Heart right ventricle (tissue), 16 donors: ENCODE results near the gene ABAT. TPM values are rescaled to one million over a fixed set of nuclear protein-coding genes. Genes with fewer than 3 reads are reported as not detected.
A peak's percentile ranks its signal among the peaks of the same experiment; 100 is the strongest.
"Not testable (repeated sequence)": the region's sequence is repeated elsewhere in the genome, so short reads cannot be mapped to it uniquely, and the experiment has no call there.

Source experiments
- ATAC-seq, 8 donors: fragments of 200-7000 bp; cut with Tn5 transposase; one replicate each; pipeline ENCODE4 v1.9.1; 2020; ENCODE audit warnings: mild to moderate bottlenecking in 8 of 8, moderate library complexity in 8 of 8, moderate number of reproducible peaks in 1 of 8
- DNase-seq, 2 donors: peaks; one replicate each; pipeline ENCODE4 v3.0.0-alpha.2; 2020
- H3K27ac ChIP-seq, 10 donors: fragments of 200-600 bp; sonication (generic) in 2 of 10; one replicate each; pipeline versions ENCODE4 v1.5.0 to v1.8.0; 2020 to 2022; ENCODE audit warnings: mild to moderate bottlenecking in 3 of 10
- H3K27me3 ChIP-seq, 7 donors: fragments of 200-600 bp; one replicate each; pipeline ENCODE4 v1.8.0; 2021 to 2022; ENCODE audit warnings: mild to moderate bottlenecking in 2 of 7
- H3K36me3 ChIP-seq, 9 donors: fragments of 200-600 bp; sonication (generic) in 1 of 9; one replicate each; pipeline versions ENCODE4 v1.5.0 to v1.8.0; 2020 to 2022; ENCODE audit warnings: mild to moderate bottlenecking in 2 of 9
- H3K4me1 ChIP-seq, 9 donors: fragments of 200-600 bp; sonication (generic) in 1 of 9; one replicate each; pipeline versions ENCODE4 v1.5.0 to v1.8.0; 2020 to 2022; ENCODE audit warnings: mild to moderate bottlenecking in 4 of 9
- H3K4me3 ChIP-seq, 10 donors: fragments of 200-600 bp; sonication (generic) in 2 of 10; one replicate each; pipeline versions ENCODE4 v1.5.0 to v1.8.0; 2020 to 2022; ENCODE audit warnings: mild to moderate bottlenecking in 7 of 10, moderate library complexity in 2 of 10
- H3K9me3 ChIP-seq, 11 donors: fragments of 200-600 bp in 10 of 11; sonication (generic) in 2 of 11; one replicate each; pipeline versions ENCODE4 v1.5.0 to v1.8.0; 2013 to 2022; ENCODE audit warnings: mild to moderate bottlenecking in 2 of 11, control low read depth in 1 of 11, moderate library complexity in 1 of 11
- WGBS, 2 donors: extraction: QIAGEN DNeasy Blood & Tissue Kit; methylation state at CpG; one replicate each; pipeline ENCODE4 v1.1.7; 2013; ENCODE audit warnings: inconsistent platforms in 1 of 2; 5-methylcytosine and 5-hydroxymethylcytosine counted together
- intact Hi-C, 10 donors: fragments of 100-400 bp; cut with DNase I; formaldehyde crosslinking; loops; one replicate each; pipeline versions ENCODE4 v1.11.1 to v1.14.2; 2022
- polyA plus RNA-seq, 2 donors: library from polyadenylated mRNA; stranded (reverse); fragments of 200-250 nt; gene quantifications; one replicate each; pipeline ENCODE4 v1.2.3, GENCODE V29; 2013
- total RNA-seq, 10 donors: library from RNA; stranded (reverse); fragmentation: NEBNext Ultra II Directional in 3 of 10; extraction: Animal tissue kit (Norgen Biotek cat#: 25700) in 3 of 10; gene quantifications; one replicate each; pipeline versions ENCODE4 v1.2.1 to v1.2.4, GENCODE V29; 2021 to 2023
- TF ChIP-seq, protein P1 (sequence below), 9 donors: fragments of 200-600 bp; sonication (generic) in 2 of 9; IDR thresholded peaks; one replicate each; pipeline versions ENCODE4 v1.5.0 to v1.8.0; 2021 to 2022; ENCODE audit warnings: antibody characterized with exemption in 9 of 9, mild to moderate bottlenecking in 5 of 9, moderate library complexity in 1 of 9
- donor health status: Arrhythmogenic right ventricular cardiomyopathy.
- donor health status: ischemic (EF 13 %, LVEDD 7.1; RV severe dilation, severe dysfunction).
- donor health status: healthy with polysubstance abuse.
- donor health status: DM: no; HTN: yes; CAD: no.
- donor health status: DM: no; HTN: no; CAD: no.
- donor health status: ischemic (EF 25% LVEDD 6.9; RV normal size, moderate dysfunction).
- donor health status: ischemic (EF 25% LVEDD 5.7; RV mildly dilated, moderate dysfunction).
- donor health status: healthy.
- donor health status: DM: yes; HTN: yes; CAD: no.
- donor health status: Ischemic cardiomyopathy.
- donor health status: ischemic (EF 35%, LVEDD 5.7; RV mildly dilated, moderate dysfunction).
- donor health status: nonischemic (EF 11% LVEDD 7.7; RV severe dilation, severe dysfunction).
- donor health status: DM: yes; HTN: yes; CAD: no.
- donor health status: PGD.
- donor health status: ischemic (EF 29% LVEDD 5.4; RV normal size, mild dysfunction).
- donor health status: nonischemic (EF 23%, LVEDD 6.1; RV moderate dilation, normal function).

The ABAT gene
- total and polyA plus RNA-seq, 12 donors, result 2.2 to 35.9 (median 14.0) TPM

DNA sequence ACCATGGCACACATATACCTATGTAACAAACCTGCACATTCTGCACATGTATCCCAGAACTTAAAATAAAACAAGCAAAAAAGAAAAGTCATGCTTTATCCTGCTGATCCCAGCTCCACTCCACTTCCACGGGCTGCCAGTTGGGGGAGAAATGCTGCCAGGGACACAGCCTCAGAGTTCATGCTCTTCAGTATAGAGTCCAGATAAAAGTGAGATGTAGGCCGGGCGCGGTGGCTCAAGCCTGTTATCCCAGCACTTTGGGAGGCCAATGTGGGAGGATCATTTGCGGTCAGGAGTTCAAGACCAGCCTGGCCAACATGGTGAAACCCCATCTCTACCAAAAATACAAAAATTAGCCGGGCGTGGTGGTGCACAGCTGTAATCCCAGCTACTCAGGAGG, 22.5 kb upstream of the ABAT start:
- WGBS, 2 donors, result 60 to 63% methylated on average over 6 to 7 of the region's 7 CpGs
- not testable (repeated sequence) for DNase-seq, H3K4me1 ChIP-seq, H3K27me3 ChIP-seq, H3K9me3 ChIP-seq, H3K27ac ChIP-seq, H3K4me3 ChIP-seq, ATAC-seq
- intact Hi-C loops, result loop anchor here in 2 of 10 donors (10.0 kb wide), 2 partner anchors 353 to 363 kb away; no protein-coding TSS in a partner anchor
- TF ChIP-seq, protein P1, sequence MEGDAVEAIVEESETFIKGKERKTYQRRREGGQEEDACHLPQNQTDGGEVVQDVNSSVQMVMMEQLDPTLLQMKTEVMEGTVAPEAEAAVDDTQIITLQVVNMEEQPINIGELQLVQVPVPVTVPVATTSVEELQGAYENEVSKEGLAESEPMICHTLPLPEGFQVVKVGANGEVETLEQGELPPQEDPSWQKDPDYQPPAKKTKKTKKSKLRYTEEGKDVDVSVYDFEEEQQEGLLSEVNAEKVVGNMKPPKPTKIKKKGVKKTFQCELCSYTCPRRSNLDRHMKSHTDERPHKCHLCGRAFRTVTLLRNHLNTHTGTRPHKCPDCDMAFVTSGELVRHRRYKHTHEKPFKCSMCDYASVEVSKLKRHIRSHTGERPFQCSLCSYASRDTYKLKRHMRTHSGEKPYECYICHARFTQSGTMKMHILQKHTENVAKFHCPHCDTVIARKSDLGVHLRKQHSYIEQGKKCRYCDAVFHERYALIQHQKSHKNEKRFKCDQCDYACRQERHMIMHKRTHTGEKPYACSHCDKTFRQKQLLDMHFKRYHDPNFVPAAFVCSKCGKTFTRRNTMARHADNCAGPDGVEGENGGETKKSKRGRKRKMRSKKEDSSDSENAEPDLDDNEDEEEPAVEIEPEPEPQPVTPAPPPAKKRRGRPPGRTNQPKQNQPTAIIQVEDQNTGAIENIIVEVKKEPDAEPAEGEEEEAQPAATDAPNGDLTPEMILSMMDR (IDR thresholded peaks at IDR 0.05), result peak in 4 of 9 donors; percentile 8 to 19 (median 16)
- H3K36me3 ChIP-seq, result peaks cover 0 to 27% (median 11%) of the 10 kb centered on the region in 9 donors

- ATAC-seq (peak in 2 of 8 donors; percentile 28 to 37), DNase-seq (no peak)
- no peak overlapping the region for H3K4me3 ChIP-seq
- 77 to 86% methylated on average over 1 of the region's 1 CpG for WGBS, 2 donors
- no peak overlapping the region for H3K27ac ChIP-seq
- H3K4me1 ChIP-seq, result no peaks in the 10 kb centered on the region
- no peaks in the 10 kb centered on the region for H3K36me3 ChIP-seq
- no peaks in the 10 kb centered on the region for H3K27me3 ChIP-seq
- intact Hi-C loops, result loop anchor here in 4 of 10 donors (5.0 to 10.0 kb wide), 4 partner anchors 137 to 360 kb away; partner anchors contain the start of gene LITAFD (in 3 of the 4)
- no peaks in the 10 kb centered on the region for H3K9me3 ChIP-seq
- TF ChIP-seq, protein P1 (IDR thresholded peaks at IDR 0.05), result peak in 3 of 9 donors; percentile 22 to 60 (median 29)
These were observed 19.2 kb upstream of the ABAT start for GRCh38 chr16:8655184-8655717.

GRCh38 chr16:8656376-8656775, 18.0 kb upstream of the ABAT start:
- TF ChIP-seq, protein P1 (IDR thresholded peaks at IDR 0.05), result no peak
- no peaks in the 10 kb centered on the region for H3K36me3 ChIP-seq
- WGBS, 2 donors, result 49 to 54% methylated on average over 3 of the region's 3 CpGs
- ATAC-seq (no peak), DNase-seq (no peak)
- H3K4me1 ChIP-seq, result no peaks in the 10 kb centered on the region
- intact Hi-C loops, result loop anchor here in 4 of 10 donors (5.0 to 10.0 kb wide), 4 partner anchors 136 to 358 kb away; partner anchors contain the start of gene LITAFD (in 3 of the 4)
- H3K9me3 ChIP-seq, result no peaks in the 10 kb centered on the region
- no peak overlapping the region for H3K27ac ChIP-seq
- no peaks in the 10 kb centered on the region for H3K27me3 ChIP-seq
- no peak overlapping the region for H3K4me3 ChIP-seq

GRCh38 chr16:8660841-8661301, 13.5 kb upstream of the ABAT start:
- WGBS, 2 donors, result 15 to 19% methylated on average over 13 of the region's 13 CpGs

More at GRCh38 chr16:8660841-8661301, 13.5 kb upstream of the ABAT start:
- ATAC-seq (peak; percentile 49 to 90 (median 84)), DNase-seq (peak; percentile 24 to 40)
- H3K9me3 ChIP-seq, result no peaks in the 10 kb centered on the region
- H3K4me1 ChIP-seq, result no peaks in the 10 kb centered on the region
- intact Hi-C loops, result loop anchor here in 8 of 10 donors (1.0 to 10.0 kb wide), 9 partner anchors 131 to 344 kb away; partner anchors contain the start of genes LITAFD (in 3 of the 8), PMM2 (in 1 of the 8) and TMEM186 (in 1 of the 8)
- no peaks in the 10 kb centered on the region for H3K27me3 ChIP-seq
- TF ChIP-seq, protein P1 (IDR thresholded peaks at IDR 0.05), result peak in 8 of 9 donors; percentile 25 to 71 (median 64)
- H3K27ac ChIP-seq, result no peak overlapping the region
- peaks cover 0 to 24% (median 0%) of the 10 kb centered on the region in 9 donors for H3K36me3 ChIP-seq
- H3K4me3 ChIP-seq, result no peak overlapping the region
